NCI-H748 treated with DMSO at 0.1 percent for 48 hours (cell line): ENCODE results near the gene OR3A1.
"Not testable (repeated sequence)": the region's sequence is repeated elsewhere in the genome, so short reads cannot be mapped to it uniquely, and the experiment has no call there.

Source experiments
- DNase-seq: peaks from one replicate; lab custom pipeline; 2025; lab: John Stamatoyannopoulos, UW

OR3A1 gene

GRCh38 chr17:3298260-3298659, at the start of gene OR3A1:
Gene OR3A1, minus strand, starts transcription at chr17:3298360. Its CDS starts 5,778 bp downstream, at chr17:3292582.
- DNase-seq, result no peak

GRCh38 chr17:3342782-3343181, 44.6 kb upstream of the OR3A1 start:
- DNase-seq, result not testable (repeated sequence)

- no peak for DNase-seq
These were observed 37.7 kb upstream of the OR3A1 start for GRCh38 chr17:3335876-3336275.

- DNase-seq, result no peak
These were observed 20.2 kb upstream of the OR3A1 start for GRCh38 chr17:3318336-3318735.

- DNase-seq, result no peak
These were observed 18.7 kb upstream of the OR3A1 start for GRCh38 chr17:3316836-3317235.

GRCh38 chr17:3308603-3309002, 10.4 kb upstream of the OR3A1 start:
- DNase-seq, result no peak

GRCh38 chr17:3295632-3296031, 2.5 kb downstream of the OR3A1 start:
- no peak for DNase-seq

GRCh38 chr17:3293548-3293947, 4.6 kb downstream of the OR3A1 start:
- DNase-seq, result not testable (repeated sequence)

GRCh38 chr17:3282901-3283300, 15.3 kb downstream of the OR3A1 start:
- DNase-seq, result no peak

- no peak for DNase-seq
These were observed 22.0 kb downstream of the OR3A1 start for GRCh38 chr17:3276126-3276525.

- DNase-seq, result no peak
These were observed 26.9 kb downstream of the OR3A1 start for GRCh38 chr17:3271072-3271848.

GRCh38 chr17:3260600-3260999, 37.6 kb downstream of the OR3A1 start:
- no peak for DNase-seq

GRCh38 chr17:3260163-3260562, 38.0 kb downstream of the OR3A1 start:
- no peak for DNase-seq

GRCh38 chr17:3256575-3256974, 41.6 kb downstream of the OR3A1 start:
- DNase-seq, result no peak

- DNase-seq, result not testable (repeated sequence)
These were observed 49.1 kb downstream of the OR3A1 start for GRCh38 chr17:3249013-3249412.

GRCh38 chr17:3244841-3245240, 53.3 kb downstream of the OR3A1 start:
- not testable (repeated sequence) for DNase-seq

- not testable (repeated sequence) for DNase-seq
These were observed 57.1 kb downstream of the OR3A1 start for GRCh38 chr17:3241044-3241443.
